ENCODE results near the gene OVCA2.
A peak's percentile ranks its signal among the peaks of the same experiment; 100 is the strongest.

The OVCA2 gene

GRCh38 chr17:2024572-2025219, 17.1 kb upstream of the OVCA2 start:
- H3K9me3 Mint-ChIP-seq: no peaks in the 10 kb centered on the region
- H3K27ac Mint-ChIP-seq: no peak overlapping the region
- H3K4me1 Mint-ChIP-seq: peaks cover 10% of the 10 kb centered on the region
- H3K36me3 Mint-ChIP-seq: no peaks in the 10 kb centered on the region
- H3K4me3 Mint-ChIP-seq: peak overlapping the region; percentile 68
- H3K27me3 Mint-ChIP-seq: peaks cover 13% of the 10 kb centered on the region

- no peaks in the 10 kb centered on the region for H3K9me3 Mint-ChIP-seq
- peaks cover 13% of the 10 kb centered on the region for H3K27me3 Mint-ChIP-seq
- H3K4me1 Mint-ChIP-seq: peaks cover 10% of the 10 kb centered on the region
- no peak within 1 kb of the TSS for H3K27ac Mint-ChIP-seq
- no peaks in the 10 kb centered on the region for H3K36me3 Mint-ChIP-seq
- H3K4me3 Mint-ChIP-seq: peak within 1 kb of the TSS; percentile 83
These were observed 16.6 kb upstream of the OVCA2 start, which contains the start of gene RTN4RL1 for GRCh38 chr17:2025220-2025621. Gene RTN4RL1, minus strand, starts transcription at chr17:2025334. Its CDS starts 469 bp downstream, at chr17:2024865.

- H3K4me1 Mint-ChIP-seq: peaks cover 13% of the 10 kb centered on the region
- no peaks in the 10 kb centered on the region for H3K36me3 Mint-ChIP-seq
- no peak overlapping the region for H3K27ac Mint-ChIP-seq
- H3K9me3 Mint-ChIP-seq: no peaks in the 10 kb centered on the region
- peak overlapping the region; percentile 80 for H3K4me3 Mint-ChIP-seq
- H3K27me3 Mint-ChIP-seq: peaks cover 13% of the 10 kb centered on the region
These were observed 16.1 kb upstream of the OVCA2 start for GRCh38 chr17:2025622-2026309.

GRCh38 chr17:2027528-2028233, 14.1 kb upstream of the OVCA2 start:
- Mint-ChIP-seq H3K27ac (peak overlapping the region; percentile 74), H3K4me1 (peaks cover 25% of the 10 kb centered on the region), H3K9me3 (no peaks in the 10 kb centered on the region), H3K27me3 (peaks cover 13% of the 10 kb centered on the region), H3K4me3 (no peak overlapping the region), H3K36me3 (no peaks in the 10 kb centered on the region)

GRCh38 chr17:2028234-2028614, 13.6 kb upstream of the OVCA2 start:
- peaks cover 28% of the 10 kb centered on the region for H3K4me1 Mint-ChIP-seq
- H3K27ac Mint-ChIP-seq: no peak overlapping the region
- H3K36me3 Mint-ChIP-seq: no peaks in the 10 kb centered on the region
- no peak overlapping the region for H3K4me3 Mint-ChIP-seq
- peaks cover 13% of the 10 kb centered on the region for H3K27me3 Mint-ChIP-seq
- H3K9me3 Mint-ChIP-seq: no peaks in the 10 kb centered on the region

- H3K4me3 Mint-ChIP-seq: no peak overlapping the region
- H3K27ac Mint-ChIP-seq: no peak overlapping the region
- H3K9me3 Mint-ChIP-seq: no peaks in the 10 kb centered on the region
These were observed 13.1 kb upstream of the OVCA2 start for GRCh38 chr17:2028737-2029136.

GRCh38 chr17:2029911-2030778, 11.7 kb upstream of the OVCA2 start, which contains the start of gene DPH1:
Gene DPH1, plus strand, starts transcription at chr17:2030153. Its CDS starts 17 bp downstream, at chr17:2030170.
- H3K36me3 Mint-ChIP-seq: no peaks in the 10 kb centered on the region

More at GRCh38 chr17:2028737-2029136, 13.1 kb upstream of the OVCA2 start:
- Mint-ChIP-seq H3K36me3 (no peaks in the 10 kb centered on the region), H3K4me1 (peaks cover 31% of the 10 kb centered on the region), H3K27me3 (peaks cover 13% of the 10 kb centered on the region)

GRCh38 chr17:2030779-2031163, 11.1 kb upstream of the OVCA2 start:
- peaks cover 29% of the 10 kb centered on the region for H3K4me1 Mint-ChIP-seq
- H3K36me3 Mint-ChIP-seq: no peaks in the 10 kb centered on the region
- H3K27me3 Mint-ChIP-seq: peaks cover 9% of the 10 kb centered on the region
- H3K27ac Mint-ChIP-seq: peak overlapping the region; percentile 89
- H3K9me3 Mint-ChIP-seq: no peaks in the 10 kb centered on the region
- peak overlapping the region; percentile 94 for H3K4me3 Mint-ChIP-seq

More at GRCh38 chr17:2029911-2030778, 11.7 kb upstream of the OVCA2 start, which contains the start of gene DPH1:
- H3K27me3 Mint-ChIP-seq: peaks cover 12% of the 10 kb centered on the region
- H3K4me1 Mint-ChIP-seq: peaks cover 31% of the 10 kb centered on the region
- H3K27ac Mint-ChIP-seq: peak within 1 kb of the TSS; percentile 89
- no peaks in the 10 kb centered on the region for H3K9me3 Mint-ChIP-seq
- H3K4me3 Mint-ChIP-seq: peak within 1 kb of the TSS; percentile 94

- H3K4me3 Mint-ChIP-seq: no peak overlapping the region
- no peaks in the 10 kb centered on the region for H3K27me3 Mint-ChIP-seq
- H3K27ac Mint-ChIP-seq: no peak overlapping the region
- peaks cover 24% of the 10 kb centered on the region for H3K4me1 Mint-ChIP-seq
- H3K36me3 Mint-ChIP-seq: peaks cover 5% of the 10 kb centered on the region
- no peaks in the 10 kb centered on the region for H3K9me3 Mint-ChIP-seq
These were observed 8.7 kb upstream of the OVCA2 start for GRCh38 chr17:2033153-2033552.

- no peak overlapping the region for H3K27ac Mint-ChIP-seq
- no peaks in the 10 kb centered on the region for H3K27me3 Mint-ChIP-seq
- peaks cover 5% of the 10 kb centered on the region for H3K36me3 Mint-ChIP-seq
- peaks cover 24% of the 10 kb centered on the region for H3K4me1 Mint-ChIP-seq
- no peak overlapping the region for H3K4me3 Mint-ChIP-seq
- no peaks in the 10 kb centered on the region for H3K9me3 Mint-ChIP-seq
These were observed 7.7 kb upstream of the OVCA2 start for GRCh38 chr17:2034157-2034556.

GRCh38 chr17:2034806-2035540, 6.8 kb upstream of the OVCA2 start:
- Mint-ChIP-seq H3K27me3 (no peaks in the 10 kb centered on the region), H3K27ac (no peak overlapping the region), H3K9me3 (no peaks in the 10 kb centered on the region), H3K36me3 (peaks cover 6% of the 10 kb centered on the region), H3K4me3 (no peak overlapping the region), H3K4me1 (peaks cover 24% of the 10 kb centered on the region)

GRCh38 chr17:2035541-2036488, 6.0 kb upstream of the OVCA2 start:
- H3K27ac Mint-ChIP-seq: peak overlapping the region; percentile 12
- H3K27me3 Mint-ChIP-seq: no peaks in the 10 kb centered on the region
- H3K9me3 Mint-ChIP-seq: no peaks in the 10 kb centered on the region
- no peak overlapping the region for H3K4me3 Mint-ChIP-seq
- peaks cover 21% of the 10 kb centered on the region for H3K4me1 Mint-ChIP-seq
- peaks cover 7% of the 10 kb centered on the region for H3K36me3 Mint-ChIP-seq

GRCh38 chr17:2037155-2037554, 4.7 kb upstream of the OVCA2 start:
- Mint-ChIP-seq H3K4me3 (no peak overlapping the region), H3K4me1 (peaks cover 14% of the 10 kb centered on the region), H3K27ac (no peak overlapping the region), H3K27me3 (no peaks in the 10 kb centered on the region), H3K36me3 (peaks cover 7% of the 10 kb centered on the region), H3K9me3 (no peaks in the 10 kb centered on the region)

Data from activated naive CD4-positive, alpha-beta T cell treated with anti-CD3 and anti-CD28 coated beads, Interleukin-2, amount 50 U/mL, for 24 hours (primary cell).